DOHH2 (cell line): ENCODE results near the gene CCDC12.

Source experiments
- H3F3A ChIP-seq: fragments of 200-600 bp; sonication (generic), shearing (Covaris generic); 2 replicates; pipeline ENCODE4 v1.6.0; 2016; ENCODE audit warnings: antibody characterized with exemption, mild to moderate bottlenecking; ENCODE audit not compliant: control insufficient read depth, insufficient read depth
- H3K27ac ChIP-seq: fragments of 200-600 bp; sonication (generic); 2 replicates; pipeline ENCODE4 v1.5.1; 2014; ENCODE audit warnings: low read depth, mild to moderate bottlenecking, low read length, moderate library complexity
- H3K27me3 ChIP-seq: fragments of 200-600 bp; sonication (generic); 2 replicates; pipeline ENCODE4 v1.6.1; 2014; ENCODE audit warnings: mild to moderate bottlenecking, low read length, mixed read lengths; ENCODE audit not compliant: control insufficient read depth
- H3K36me3 ChIP-seq: fragments of 200-600 bp; sonication (generic); 2 replicates; pipeline ENCODE4 v1.6.1; 2014; ENCODE audit warnings: mild to moderate bottlenecking, low read length, moderate library complexity, mixed read lengths; ENCODE audit not compliant: control insufficient read depth
- H3K4me1 ChIP-seq: fragments of 200-600 bp; sonication (generic); 2 replicates; pipeline ENCODE4 v1.6.1; 2014; ENCODE audit warnings: mild to moderate bottlenecking, low read length, mixed read lengths; ENCODE audit not compliant: control insufficient read depth
- H3K4me2 ChIP-seq: fragments of 200-600 bp; sonication (generic); 2 replicates; pipeline ENCODE4 v1.6.0; 2014; ENCODE audit warnings: mild to moderate bottlenecking, low read length, moderate library complexity
- H3K4me3 ChIP-seq: fragments of 200-600 bp; sonication (generic); 2 replicates; pipeline ENCODE4 v1.5.1; 2014; ENCODE audit warnings: mild to moderate bottlenecking, low read length, mixed read lengths
- H3K79me2 ChIP-seq: fragments of 200-600 bp; sonication (generic); 2 replicates; pipeline ENCODE4 v1.6.1; 2014; ENCODE audit warnings: mild to moderate bottlenecking, low read length, mixed read lengths; ENCODE audit not compliant: control insufficient read depth
- H3K9me2 ChIP-seq: fragments of 200-600 bp; sonication (generic); replicated peaks from 2 replicates; pipeline ENCODE4 v1.6.1; 2014; ENCODE audit warnings: mild to moderate bottlenecking, low read length, mixed read lengths; ENCODE audit not compliant: control insufficient read depth
- H3K9me3 ChIP-seq: fragments of 200-600 bp; sonication (generic); 2 replicates; pipeline ENCODE4 v1.6.1; 2014; ENCODE audit warnings: antibody characterized with exemption, low read length, mixed read lengths; ENCODE audit not compliant: control insufficient read depth, insufficient read depth
- H4K20me1 ChIP-seq: fragments of 200-600 bp; sonication (generic); 2 replicates; pipeline ENCODE4 v1.6.0; 2014; ENCODE audit warnings: low read depth, mild to moderate bottlenecking, antibody characterized with exemption, low read length, moderate library complexity; ENCODE audit not compliant: control insufficient read depth, insufficient read depth
- CTCF ChIP-seq: fragments of 200-600 bp; sonication (generic); IDR thresholded peaks from one replicate; pipeline ENCODE4 v1.5.1; 2014; ENCODE audit warnings: antibody characterized with exemption, mild to moderate bottlenecking, low read depth, low read length; ENCODE audit not compliant: poor library complexity, severe bottlenecking
- EZH2phosphoT487 ChIP-seq: fragments of 200-600 bp; sonication (generic); IDR thresholded peaks from 2 replicates; pipeline ENCODE4 v1.6.1; 2017; ENCODE audit warnings: borderline replicate concordance, mild to moderate bottlenecking, antibody characterized with exemption, low read length, moderate library complexity, mixed read lengths

The CCDC12 gene

GRCh38 chr3:46997453-46998091, 21.0 kb upstream of the CCDC12 start:
- Histone ChIP-seq H3K4me3 (no peak overlapping the region), H3K27me3 (no peaks in the 10 kb centered on the region), H3K27ac (no peak overlapping the region), H3K9me3 (no peaks in the 10 kb centered on the region), H3K4me1 (no peaks in the 10 kb centered on the region), H4K20me1 (no peaks in the 10 kb centered on the region), H3K4me2 (no peak overlapping the region), H3K9me2 (no peaks in the 10 kb centered on the region), H3K36me3 (peaks cover 31% of the 10 kb centered on the region), H3K79me2 (no peaks in the 10 kb centered on the region), H3F3A (no peaks in the 10 kb centered on the region)
- TF ChIP-seq CTCF = no peak
- TF ChIP-seq EZH2phosphoT487 = no peak

- TF ChIP-seq CTCF = no peak
- Histone ChIP-seq H4K20me1 (no peaks in the 10 kb centered on the region), H3K79me2 (no peaks in the 10 kb centered on the region), H3K4me1 (no peaks in the 10 kb centered on the region), H3K4me3 (no peak overlapping the region), H3K4me2 (no peak overlapping the region), H3K9me3 (no peaks in the 10 kb centered on the region), H3K27me3 (no peaks in the 10 kb centered on the region), H3K27ac (no peak overlapping the region), H3F3A (no peaks in the 10 kb centered on the region), H3K9me2 (no peaks in the 10 kb centered on the region), H3K36me3 (peaks cover 25% of the 10 kb centered on the region)
Observed at GRCh38 chr3:46996689-46997452, 20.3 kb upstream of the CCDC12 start.

GRCh38 chr3:46995901-46996562, 19.5 kb upstream of the CCDC12 start:
- TF ChIP-seq CTCF (no peak), EZH2phosphoT487 (no peak)
- Histone ChIP-seq H3K4me1 (no peaks in the 10 kb centered on the region), H3K79me2 (no peaks in the 10 kb centered on the region), H3K36me3 (peaks cover 20% of the 10 kb centered on the region), H3K9me3 (no peaks in the 10 kb centered on the region), H4K20me1 (no peaks in the 10 kb centered on the region), H3K9me2 (no peaks in the 10 kb centered on the region), H3K27me3 (no peaks in the 10 kb centered on the region), H3F3A (no peaks in the 10 kb centered on the region), H3K27ac (no peak overlapping the region), H3K4me3 (no peak overlapping the region), H3K4me2 (no peak overlapping the region)
